ENCODE data around the gene PSTPIP1. TPM values are rescaled to one million over a fixed set of nuclear protein-coding genes. Genes with fewer than 3 reads are reported as not detected.

The PSTPIP1 gene
- not detected in 5 replicates for total RNA-seq (2022; extraction: Qiagen RNA extraction)

GRCh38 chr15:76994971-76995945 lies at the start of gene PSTPIP1:
Gene PSTPIP1 (plus strand): TSS chr15:76995126. CDS start chr15:76995574, 448 bp downstream.

GRCh38 chr15:77070495-77071304 lies 75.8 kb downstream of the PSTPIP1 start, which contains the start of gene TSPAN3:
Gene TSPAN3 (minus strand): TSS chr15:77071109. CDS start chr15:77070954, 155 bp downstream.

Other genes with a start within 250 kb of the PSTPIP1 start
- gene SCAPER, start 89.8 kb upstream of the PSTPIP1 start, total RNA-seq (2022; extraction: Qiagen RNA extraction) = 2.4 to 4.4 TPM (median 3.6 TPM) in 5 replicates
- 55.6 to 67.6 TPM (median 63.1 TPM) in 5 replicates for gene RCN2, start 63.4 kb upstream of the PSTPIP1 start, total RNA-seq (2022; extraction: Qiagen RNA extraction)
- gene TSPAN3, start 76.0 kb downstream of the PSTPIP1 start, total RNA-seq (2022; extraction: Qiagen RNA extraction) = 366 to 474 TPM (median 430 TPM) in 5 replicates